Smooth muscle cell (in vitro differentiated cells): ENCODE data around the gene RNF169. TPM values are rescaled to one million over a fixed set of nuclear protein-coding genes. Genes with fewer than 3 reads are reported as not detected.
A peak's percentile ranks its signal among the peaks of the same experiment; 100 is the strongest.
"Not testable (repeated sequence)": the region's sequence is repeated elsewhere in the genome, so short reads cannot be mapped to it uniquely, and the experiment has no call there.

Source experiments
- DNase-seq: peaks from one replicate; lab custom pipeline; 2025; ENCODE audit not compliant: unreplicated experiment; lab: John Stamatoyannopoulos, UW
- H2AFZ ChIP-seq: fragments of 200-600 bp; sonication (generic); 2 replicates; pipeline ENCODE4 v1.6.0; 2016; ENCODE audit warnings: antibody characterized with exemption, low read depth, mild to moderate bottlenecking
- H3F3A ChIP-seq: fragments of 200-600 bp; sonication (generic); 2 replicates; pipeline ENCODE4 v1.6.0; 2017; ENCODE audit warnings: antibody characterized with exemption, low read depth
- H3K27ac ChIP-seq: fragments of 200-600 bp; sonication (generic); 2 replicates; pipeline ENCODE4 v1.5.1; 2016; ENCODE audit warnings: low read depth, mild to moderate bottlenecking
- H3K27me3 ChIP-seq: fragments of 200-600 bp; sonication (generic); 2 replicates; pipeline ENCODE4 v1.6.1; 2016; ENCODE audit warnings: low read depth, mild to moderate bottlenecking
- H3K36me3 ChIP-seq: fragments of 200-600 bp; sonication (generic); 2 replicates; pipeline ENCODE4 v1.5.1; 2016; ENCODE audit warnings: low read depth
- H3K4me1 ChIP-seq: fragments of 200-600 bp; sonication (generic); 2 replicates; pipeline ENCODE4 v1.5.1; 2016; ENCODE audit warnings: low read depth
- H3K4me2 ChIP-seq: fragments of 200-600 bp; sonication (generic); 2 replicates; pipeline ENCODE4 v1.6.0; 2016; ENCODE audit warnings: mild to moderate bottlenecking
- H3K4me3 ChIP-seq: fragments of 200-600 bp; sonication (generic); 2 replicates; pipeline ENCODE4 v1.5.1; 2016; ENCODE audit warnings: mild to moderate bottlenecking
- H3K79me2 ChIP-seq: fragments of 200-600 bp; sonication (generic); 2 replicates; pipeline ENCODE4 v1.6.0; 2016; ENCODE audit warnings: low read depth, mild to moderate bottlenecking
- H3K9ac ChIP-seq: fragments of 200-600 bp; sonication (generic); 2 replicates; pipeline ENCODE4 v1.6.0; 2016; ENCODE audit warnings: low read depth
- H3K9me3 ChIP-seq: fragments of 200-600 bp; sonication (generic); replicated peaks from 2 replicates; pipeline ENCODE4 v1.5.1; 2016; ENCODE audit warnings: low read depth
- H4K20me1 ChIP-seq: fragments of 200-600 bp; sonication (generic); 2 replicates; pipeline ENCODE4 v1.6.0; 2016; ENCODE audit warnings: low read depth
- CTCF ChIP-seq: fragments of 200-600 bp; sonication (generic); IDR thresholded peaks from 2 replicates; pipeline ENCODE4 v1.5.1; 2017; ENCODE audit warnings: borderline replicate concordance, mild to moderate bottlenecking, antibody characterized with exemption; ENCODE audit not compliant: insufficient read depth, poor library complexity, severe bottlenecking
- WGBS: methylation state at CpG from one replicate; pipeline ENCODE4 v1.1.7; 2016; ENCODE audit warnings: low lambda C conversion rate; 5-methylcytosine and 5-hydroxymethylcytosine counted together
- polyA plus RNA-seq: library from polyadenylated mRNA; unstranded; fragments of >200 nt; fragmentation: Nextera tagmentation; extraction: Ambion mirVana; gene quantifications from 2 replicates; pipeline ENCODE4 v1.2.1, GENCODE V29; 2016
- total RNA-seq: library from RNA; depleted of rRNA; stranded (reverse); fragments of >200 nt; gene quantifications from 2 replicates; pipeline ENCODE4 v1.2.3, GENCODE V29; 2014

Gene RNF169
- total and polyA plus RNA-seq, 2 experiments from 2014 or later = 2.2 to 13.6 TPM

- Histone ChIP-seq H3F3A (peaks cover 23% of the 10 kb centered on the region), H3K79me2 (peaks cover 42% of the 10 kb centered on the region), H3K4me1 (peaks cover 22% of the 10 kb centered on the region), H2AFZ (no peak overlapping the region), H3K4me2 (no peak overlapping the region), H3K9ac (no peak overlapping the region), H3K27me3 (no peaks in the 10 kb centered on the region), H3K4me3 (no peak overlapping the region), H3K36me3 (no peaks in the 10 kb centered on the region), H3K27ac (peak overlapping the region; percentile 91), H3K9me3 (no peaks in the 10 kb centered on the region), H4K20me1 (peaks cover 33% of the 10 kb centered on the region)
- DNase-seq = no peak
- 75% methylated on average over 1 of the region's 1 CpG for WGBS
- TF ChIP-seq CTCF = no peak
These were observed 7.9 kb downstream of the RNF169 start for GRCh38 chr11:74756571-74756970.

GRCh38 chr11:74766905-74767304, 18.3 kb downstream of the RNF169 start:
- H3K27ac ChIP-seq = no peak overlapping the region
- H3K27me3 ChIP-seq = no peaks in the 10 kb centered on the region
- peaks cover 56% of the 10 kb centered on the region for H3K79me2 ChIP-seq
- H3F3A ChIP-seq = no peaks in the 10 kb centered on the region
- WGBS = 100% methylated on average over 1 of the region's 1 CpG
- no peak overlapping the region for H3K4me3 ChIP-seq
- H3K4me1 ChIP-seq = no peaks in the 10 kb centered on the region
- no peak for TF ChIP-seq CTCF
- no peak overlapping the region for H3K4me2 ChIP-seq
- no peak overlapping the region for H2AFZ ChIP-seq
- no peaks in the 10 kb centered on the region for H3K36me3 ChIP-seq
- DNase-seq = no peak
- no peak overlapping the region for H3K9ac ChIP-seq
- H3K9me3 ChIP-seq = no peaks in the 10 kb centered on the region
- H4K20me1 ChIP-seq = peaks cover 62% of the 10 kb centered on the region

- H3K27ac ChIP-seq, H3F3A ChIP-seq, H3K4me2 ChIP-seq, H3K9ac ChIP-seq, H2AFZ ChIP-seq, H3K27me3 ChIP-seq, DNase-seq, H3K9me3 ChIP-seq, H3K36me3 ChIP-seq, H3K4me3 ChIP-seq, H3K4me1 ChIP-seq: not testable (repeated sequence)
- H3K79me2 ChIP-seq = peaks cover 61% of the 10 kb centered on the region
- 86% methylated on average over 9 of the region's 9 CpGs for WGBS
- H4K20me1 ChIP-seq = peaks cover 73% of the 10 kb centered on the region
These were observed 19.6 kb downstream of the RNF169 start for GRCh38 chr11:74768172-74768651.

- no peaks in the 10 kb centered on the region for H3K9me3 ChIP-seq
- WGBS = 90% methylated on average over 2 of the region's 2 CpGs
These were observed 20.5 kb downstream of the RNF169 start for GRCh38 chr11:74769055-74769707.

More at GRCh38 chr11:74769055-74769707, 20.5 kb downstream of the RNF169 start:
- Histone ChIP-seq H3K4me1 (no peaks in the 10 kb centered on the region), H3K79me2 (peaks cover 55% of the 10 kb centered on the region), H3K4me2 (no peak overlapping the region), H2AFZ (no peak overlapping the region), H3K27ac (no peak overlapping the region), H3K4me3 (no peak overlapping the region), H3K9ac (no peak overlapping the region), H4K20me1 (peaks cover 79% of the 10 kb centered on the region), H3K36me3 (no peaks in the 10 kb centered on the region), H3K27me3 (no peaks in the 10 kb centered on the region), H3F3A (no peaks in the 10 kb centered on the region)
- DNase-seq = no peak
- TF ChIP-seq CTCF = no peak
